ENCODE data around the gene FCN1.

The FCN1 gene

GRCh38 chr9:134885679-134886412 lies 31.9 kb downstream of the FCN1 start:
- ChIA-PET POLR2A (no interaction called here), CTCF (no interaction called here)
- no peak for DNase-seq (ENCODE audit: extremely low spot score)
- no peak for TF ChIP-seq CTCF (IDR thresholded peaks at IDR 0.05; ENCODE audit: control extremely low read depth, extremely low read depth, low read depth, missing control alignments)

GRCh38 chr9:134885001-134885678 lies 32.6 kb downstream of the FCN1 start:
- no peak for DNase-seq (ENCODE audit: extremely low spot score)
- TF ChIP-seq CTCF (IDR thresholded peaks at IDR 0.05; ENCODE audit: control extremely low read depth, extremely low read depth, low read depth, missing control alignments), result no peak
- ChIA-PET POLR2A (no interaction called here), CTCF (no interaction called here)

GRCh38 chr9:134884492-134884891 lies 33.2 kb downstream of the FCN1 start:
- POLR2A ChIA-PET, result no interaction called here
- no peak for TF ChIP-seq CTCF (IDR thresholded peaks at IDR 0.05; ENCODE audit: control extremely low read depth, extremely low read depth, low read depth, missing control alignments)
- DNase-seq (ENCODE audit: extremely low spot score), result no peak
- CTCF ChIA-PET, result no interaction called here

GRCh38 chr9:134883040-134883782 lies 34.5 kb downstream of the FCN1 start:
- ChIA-PET CTCF (no interaction called here), POLR2A (no interaction called here)
- no peak for TF ChIP-seq CTCF (IDR thresholded peaks at IDR 0.05; ENCODE audit: control extremely low read depth, extremely low read depth, low read depth, missing control alignments)
- no peak for DNase-seq (ENCODE audit: extremely low spot score)

GRCh38 chr9:134882204-134882785 lies 35.4 kb downstream of the FCN1 start:
- ChIA-PET CTCF (no interaction called here), POLR2A (no interaction called here)
- no peak for TF ChIP-seq CTCF (IDR thresholded peaks at IDR 0.05; ENCODE audit: control extremely low read depth, extremely low read depth, low read depth, missing control alignments)
- DNase-seq (ENCODE audit: extremely low spot score), result no peak

GRCh38 chr9:134881313-134881670 lies 36.4 kb downstream of the FCN1 start:
- TF ChIP-seq CTCF (IDR thresholded peaks at IDR 0.05; ENCODE audit: control extremely low read depth, extremely low read depth, low read depth, missing control alignments), result no peak
- DNase-seq (ENCODE audit: extremely low spot score), result no peak
- CTCF ChIA-PET, result no interaction called here
- POLR2A ChIA-PET, result no interaction called here
